Epithelial cell of esophagus (primary cell): ENCODE data around the gene FUCA1.
"Not testable (repeated sequence)": the region's sequence is repeated elsewhere in the genome, so short reads cannot be mapped to it uniquely, and the experiment has no call there.

ENCODE experiments used
- DNase-seq: peaks from one replicate; pipeline ENCODE4 v3.0.0; 2010; ENCODE audit warnings: low read depth
- H3K4me3 ChIP-seq: 2 replicates; pipeline ENCODE4 v1.5.1; 2011; ENCODE audit warnings: mild to moderate bottlenecking, low read length, control low read depth
- TF ChIP-seq, protein P1 (sequence below): IDR thresholded peaks from 2 replicates; pipeline ENCODE4 v1.5.1; 2011; ENCODE audit warnings: low read depth, mild to moderate bottlenecking, low read length, control low read depth, inconsistent platforms; ENCODE audit not compliant: insufficient read depth; ENCODE audit errors: missing control alignments

FUCA1 gene

DNA sequence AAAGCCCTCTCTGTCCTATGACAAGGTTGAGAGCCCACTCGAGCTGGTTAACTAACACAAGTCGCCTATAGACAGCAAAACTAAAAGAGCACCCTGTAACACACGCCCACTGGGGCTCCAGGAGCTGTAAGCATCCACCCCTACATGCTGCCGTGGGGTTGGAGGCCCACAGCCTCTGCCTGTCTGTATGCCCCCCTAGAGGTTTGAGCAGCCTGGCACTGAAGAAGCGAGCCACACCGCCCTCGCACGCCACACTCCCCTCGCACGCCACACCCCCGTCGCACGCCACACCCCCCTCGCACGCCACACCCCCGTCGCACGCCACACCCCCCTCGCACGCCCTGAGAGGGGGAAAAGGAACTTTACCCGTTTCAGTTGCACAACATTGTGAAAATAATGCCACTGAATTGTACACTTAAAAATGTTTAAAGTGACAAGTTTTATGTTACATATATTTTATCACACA lies 29.7 kb downstream of the FUCA1 start:
- TF ChIP-seq, protein P1, sequence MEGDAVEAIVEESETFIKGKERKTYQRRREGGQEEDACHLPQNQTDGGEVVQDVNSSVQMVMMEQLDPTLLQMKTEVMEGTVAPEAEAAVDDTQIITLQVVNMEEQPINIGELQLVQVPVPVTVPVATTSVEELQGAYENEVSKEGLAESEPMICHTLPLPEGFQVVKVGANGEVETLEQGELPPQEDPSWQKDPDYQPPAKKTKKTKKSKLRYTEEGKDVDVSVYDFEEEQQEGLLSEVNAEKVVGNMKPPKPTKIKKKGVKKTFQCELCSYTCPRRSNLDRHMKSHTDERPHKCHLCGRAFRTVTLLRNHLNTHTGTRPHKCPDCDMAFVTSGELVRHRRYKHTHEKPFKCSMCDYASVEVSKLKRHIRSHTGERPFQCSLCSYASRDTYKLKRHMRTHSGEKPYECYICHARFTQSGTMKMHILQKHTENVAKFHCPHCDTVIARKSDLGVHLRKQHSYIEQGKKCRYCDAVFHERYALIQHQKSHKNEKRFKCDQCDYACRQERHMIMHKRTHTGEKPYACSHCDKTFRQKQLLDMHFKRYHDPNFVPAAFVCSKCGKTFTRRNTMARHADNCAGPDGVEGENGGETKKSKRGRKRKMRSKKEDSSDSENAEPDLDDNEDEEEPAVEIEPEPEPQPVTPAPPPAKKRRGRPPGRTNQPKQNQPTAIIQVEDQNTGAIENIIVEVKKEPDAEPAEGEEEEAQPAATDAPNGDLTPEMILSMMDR, result no peak
- peak; percentile 62 for DNase-seq
- H3K4me3 ChIP-seq, result peak overlapping the region; percentile 31

DNA sequence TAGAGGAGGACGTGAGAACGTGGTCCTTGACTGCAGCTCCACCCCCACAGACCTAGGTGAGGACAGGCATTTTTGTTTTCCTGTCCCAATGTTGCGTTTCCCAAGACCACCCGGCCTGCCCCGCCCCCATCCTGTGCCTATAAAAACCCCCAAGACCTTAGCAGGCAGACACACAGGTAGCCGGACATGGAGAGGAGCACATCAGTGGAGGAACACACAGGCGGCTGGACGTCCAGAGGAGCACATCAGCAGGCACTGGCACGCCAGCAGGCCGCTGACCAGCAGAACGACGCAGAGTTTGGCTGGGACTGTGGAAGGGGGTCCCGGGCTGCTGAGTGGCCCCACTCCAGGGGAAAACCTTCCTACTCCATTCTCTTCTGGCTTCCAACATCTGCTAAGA lies 30.2 kb downstream of the FUCA1 start:
- TF ChIP-seq, protein P1, result no peak
- DNase-seq, result no peak
- H3K4me3 ChIP-seq, result no peak overlapping the region

DNA sequence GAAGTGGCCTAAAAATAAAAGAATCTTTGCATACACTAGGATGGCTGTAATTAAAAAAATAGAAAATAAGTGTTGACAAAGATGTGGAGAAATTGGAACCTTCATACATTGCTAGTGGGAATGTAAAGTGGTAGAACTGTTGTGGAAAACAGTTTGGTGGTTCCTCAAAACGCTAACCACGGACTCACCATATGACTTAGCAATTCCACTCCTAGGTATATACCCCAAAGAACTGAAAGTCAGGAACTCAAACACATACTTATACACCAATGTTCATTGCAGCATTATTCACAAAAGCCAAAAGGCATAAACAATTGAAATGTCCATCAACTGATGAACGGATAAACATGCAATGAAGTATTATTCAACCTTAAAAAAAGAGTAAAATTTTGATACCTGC lies 32.1 kb downstream of the FUCA1 start:
- no peak overlapping the region for H3K4me3 ChIP-seq
- TF ChIP-seq, protein P1, result no peak
- DNase-seq, result no peak

GRCh38 chr1:23834156-23834555 lies 33.9 kb downstream of the FUCA1 start:
- H3K4me3 ChIP-seq, result not testable (repeated sequence)
- peak; percentile 32 for DNase-seq

DNA sequence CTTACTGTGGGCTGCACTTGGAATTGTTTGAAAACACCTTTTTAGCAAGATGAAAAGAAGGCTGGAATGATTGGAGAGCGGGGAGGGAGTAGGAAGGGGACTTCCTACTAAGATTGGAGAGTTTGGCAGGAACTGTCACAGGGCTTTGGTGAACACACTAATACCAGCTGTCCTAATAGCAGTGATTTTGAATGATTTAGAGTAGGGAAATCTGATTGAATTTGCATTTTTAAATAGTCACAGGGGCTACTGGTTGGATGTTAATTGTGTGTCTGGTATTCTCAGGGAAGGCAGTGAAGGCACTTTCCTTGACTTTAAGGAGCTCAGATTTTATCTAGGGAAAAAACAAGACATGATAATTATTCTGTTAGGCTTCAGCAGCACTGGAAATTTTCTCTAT lies 40.4 kb downstream of the FUCA1 start:
- TF ChIP-seq, protein P1, result no peak
- no peak for DNase-seq
- H3K4me3 ChIP-seq, result no peak overlapping the region

DNA sequence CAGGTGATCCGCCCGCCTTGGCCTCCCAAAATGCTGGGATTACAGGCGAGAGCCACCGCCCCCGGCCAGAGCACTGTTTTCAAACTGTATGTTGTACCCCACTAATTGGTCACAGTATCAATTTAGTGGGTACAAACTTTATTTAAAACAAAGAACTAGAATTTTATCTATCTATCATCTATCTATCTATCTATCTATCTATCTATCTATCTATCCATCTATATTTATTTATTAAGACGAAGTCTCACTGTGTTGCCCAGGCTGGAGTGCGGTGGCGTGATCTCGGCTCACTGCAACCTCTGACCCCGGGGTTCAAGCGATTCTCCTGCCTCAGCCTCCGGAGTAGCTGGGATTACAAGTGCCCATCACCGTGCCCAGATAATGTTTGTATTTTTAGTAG lies 41.5 kb downstream of the FUCA1 start:
- not testable (repeated sequence) for H3K4me3 ChIP-seq, DNase-seq

DNA sequence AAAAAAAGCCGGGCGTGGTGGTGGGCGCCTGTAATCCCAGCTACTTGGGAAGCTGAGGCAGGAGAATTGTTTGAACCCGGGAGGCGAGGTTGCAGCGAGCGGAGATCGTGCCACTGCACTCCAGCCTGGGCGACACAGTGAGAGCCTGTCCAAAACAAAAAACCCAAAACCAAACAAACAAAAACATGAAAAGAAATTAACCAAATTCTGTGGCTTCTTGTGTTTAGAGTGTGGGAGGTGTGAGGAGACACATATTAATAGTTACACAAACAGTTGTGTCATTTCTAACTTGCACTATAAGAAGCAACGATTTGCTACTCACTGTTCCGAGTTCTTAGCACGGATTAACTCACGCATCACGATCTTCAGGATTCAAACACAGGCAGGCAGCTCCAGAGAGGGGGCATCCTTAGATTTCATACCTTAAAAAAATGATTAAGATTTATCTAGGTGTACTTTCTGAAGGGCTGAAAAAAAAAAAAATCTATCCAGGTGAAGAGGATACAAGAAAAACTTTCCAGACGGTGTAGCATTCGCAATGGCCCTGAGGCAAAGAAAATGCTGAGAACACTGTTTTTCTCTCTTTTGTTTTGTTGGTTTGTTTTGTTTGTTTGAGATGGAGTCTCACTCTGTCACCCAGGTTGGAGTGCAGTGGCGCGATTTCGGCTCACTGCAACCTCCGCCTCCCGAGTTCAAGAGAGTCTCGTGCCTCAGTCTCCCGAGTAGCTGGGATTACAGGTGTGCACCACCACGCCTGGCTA lies 42.1 kb downstream of the FUCA1 start:
- DNase-seq, result no peak
- TF ChIP-seq, protein P1, result no peak
- H3K4me3 ChIP-seq, result peak overlapping the region; percentile 97

DNA sequence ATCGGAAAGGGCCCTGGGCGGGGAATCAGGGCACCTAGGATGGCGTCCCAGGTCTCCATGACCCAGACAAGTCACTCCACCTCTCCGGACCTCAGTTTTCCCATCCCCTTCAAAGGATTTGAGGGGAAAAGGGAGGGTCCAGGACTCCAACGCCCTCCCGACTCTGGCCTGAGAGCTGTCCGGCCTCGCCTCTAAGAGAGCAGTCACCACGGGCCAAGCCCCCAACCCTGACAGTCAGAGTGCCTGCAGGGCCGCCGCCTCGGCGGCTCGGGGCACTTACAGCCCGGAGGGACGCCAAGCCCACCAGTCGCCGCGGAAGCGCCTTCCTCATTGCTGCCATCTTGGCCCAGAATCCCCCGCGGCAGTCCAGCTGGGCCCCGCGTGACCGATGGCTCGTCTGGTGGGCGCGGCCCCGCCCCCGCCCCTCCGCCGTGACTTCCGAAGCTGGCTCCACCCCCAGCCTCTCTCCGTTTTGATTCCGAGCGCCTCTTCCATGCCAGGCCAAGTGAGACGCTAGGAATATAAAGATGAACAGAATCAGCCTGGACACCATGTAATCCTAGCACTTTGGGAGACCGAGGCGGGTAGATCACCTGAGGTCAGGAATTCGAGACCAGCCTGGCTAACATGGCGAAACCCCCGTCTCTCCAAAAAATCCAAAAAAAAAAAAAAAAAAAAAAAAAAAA lies 42.9 kb downstream of the FUCA1 start, which contains the start of gene HMGCL:
Gene HMGCL, minus strand, starts transcription at position 354 of the 686 bp plus-strand sequence. Its CDS starts 14 bp downstream, at position 340.
- peak within 1 kb of the TSS; percentile 97 for H3K4me3 ChIP-seq
- peak; percentile 89 for DNase-seq
- TF ChIP-seq, protein P1, result no peak
